Osteoblast (primary cell): Measurements from ENCODE around the gene FAM210A. TPM values are rescaled to one million over a fixed set of nuclear protein-coding genes. Genes with fewer than 3 reads are reported as not detected.
A peak's percentile ranks its signal among the peaks of the same experiment; 100 is the strongest.

Experiments
- DNase-seq: peaks from one replicate; pipeline ENCODE4 v3.0.0; 2011; ENCODE audit warnings: low spot score, mixed read lengths; ENCODE audit not compliant: insufficient read length; ENCODE audit errors: missing footprints
- H2AFZ ChIP-seq: 2 replicates; pipeline ENCODE4 v1.6.0; 2011; ENCODE audit warnings: mild to moderate bottlenecking, low read length
- H3K27ac ChIP-seq: 2 replicates; pipeline ENCODE4 v1.5.1; 2011; ENCODE audit warnings: mild to moderate bottlenecking, low read depth, low read length, moderate library complexity
- H3K27me3 ChIP-seq: 2 replicates; pipeline ENCODE4 v1.6.0; 2012; ENCODE audit warnings: mild to moderate bottlenecking, control low read depth, inconsistent platforms, low read length, moderate library complexity; ENCODE audit not compliant: insufficient read depth
- H3K36me3 ChIP-seq: 2 replicates; pipeline ENCODE4 v1.5.1; 2011; ENCODE audit warnings: mild to moderate bottlenecking, low read length, control low read depth, moderate library complexity; ENCODE audit not compliant: insufficient read depth
- H3K4me1 ChIP-seq: 2 replicates; pipeline ENCODE4 v1.5.1; 2011; ENCODE audit warnings: mild to moderate bottlenecking, low read length, control low read depth, moderate library complexity; ENCODE audit not compliant: insufficient read depth
- H3K4me2 ChIP-seq: 2 replicates; pipeline ENCODE4 v1.6.0; 2011; ENCODE audit warnings: mild to moderate bottlenecking, low read length; ENCODE audit not compliant: insufficient read depth
- H3K4me3 ChIP-seq: fragments of 200-600 bp; sonication (generic); 3 replicates; pipeline ENCODE4 v1.5.1; 2012; ENCODE audit warnings: mild to moderate bottlenecking, low read length, inconsistent platforms; ENCODE audit not compliant: insufficient read depth
- H3K79me2 ChIP-seq: 2 replicates; pipeline ENCODE4 v1.6.0; 2012; ENCODE audit warnings: mild to moderate bottlenecking, low read length, control low read depth, inconsistent platforms; ENCODE audit not compliant: insufficient read depth
- H3K9me3 ChIP-seq: 2 replicates; pipeline ENCODE4 v1.5.1; 2011; ENCODE audit warnings: low read depth, low read length, control low read depth
- H4K20me1 ChIP-seq: 2 replicates; pipeline ENCODE4 v1.6.0; 2012; ENCODE audit warnings: mild to moderate bottlenecking, low read length, control low read depth; ENCODE audit not compliant: insufficient read depth
- CTCF ChIP-seq: IDR thresholded peaks from 2 replicates; pipeline ENCODE4 v1.5.1; 2011; ENCODE audit warnings: mild to moderate bottlenecking, low read depth, low read length, moderate library complexity; ENCODE audit errors: extremely low read depth
- total RNA-seq: library from RNA; depleted of rRNA; stranded (reverse); fragments of >200 nt; gene quantifications from 2 replicates; pipeline ENCODE4 v1.2.3, GENCODE V29; 2012

FAM210A gene
- total RNA-seq, 1 donor = 24.6 TPM

GRCh38 chr18:13629841-13630715 lies 96.3 kb downstream of the FAM210A start:
- H3K4me3 ChIP-seq = no peak overlapping the region
- H3K79me2 ChIP-seq = no peaks in the 10 kb centered on the region
- no peak overlapping the region for H2AFZ ChIP-seq
- H4K20me1 ChIP-seq = no peaks in the 10 kb centered on the region
- peaks cover 4% of the 10 kb centered on the region for H3K27me3 ChIP-seq
- H3K9me3 ChIP-seq = no peaks in the 10 kb centered on the region
- H3K27ac ChIP-seq = no peak overlapping the region
- H3K36me3 ChIP-seq = no peaks in the 10 kb centered on the region
- H3K4me1 ChIP-seq = no peaks in the 10 kb centered on the region
- H3K4me2 ChIP-seq = no peak overlapping the region
- DNase-seq = peak; percentile 97
- peak; percentile 73 for TF ChIP-seq CTCF

- no peak for TF ChIP-seq CTCF
- H3K79me2 ChIP-seq = no peaks in the 10 kb centered on the region
- H4K20me1 ChIP-seq = no peaks in the 10 kb centered on the region
- no peaks in the 10 kb centered on the region for H3K4me1 ChIP-seq
- H3K27me3 ChIP-seq = peaks cover 4% of the 10 kb centered on the region
- no peak overlapping the region for H2AFZ ChIP-seq
- H3K36me3 ChIP-seq = no peaks in the 10 kb centered on the region
- no peak overlapping the region for H3K4me2 ChIP-seq
- no peaks in the 10 kb centered on the region for H3K9me3 ChIP-seq
- DNase-seq = no peak
- no peak overlapping the region for H3K27ac ChIP-seq
- no peak overlapping the region for H3K4me3 ChIP-seq
Measured at GRCh38 chr18:13628211-13628610, 98.1 kb downstream of the FAM210A start.

- Histone ChIP-seq H3K36me3 (no peaks in the 10 kb centered on the region), H3K4me2 (no peak overlapping the region), H3K4me1 (no peaks in the 10 kb centered on the region), H3K4me3 (no peak overlapping the region), H3K27me3 (peaks cover 4% of the 10 kb centered on the region), H3K27ac (no peak overlapping the region), H2AFZ (no peak overlapping the region), H3K9me3 (no peaks in the 10 kb centered on the region), H3K79me2 (no peaks in the 10 kb centered on the region), H4K20me1 (no peaks in the 10 kb centered on the region)
- DNase-seq = peak; percentile 49
- TF ChIP-seq CTCF = no peak
Measured at GRCh38 chr18:13627639-13628038, 98.7 kb downstream of the FAM210A start.

- H3K27me3 ChIP-seq = peaks cover 4% of the 10 kb centered on the region
- TF ChIP-seq CTCF = no peak
- peak; percentile 81 for DNase-seq
- no peaks in the 10 kb centered on the region for H3K36me3 ChIP-seq
- no peaks in the 10 kb centered on the region for H3K4me1 ChIP-seq
- H3K9me3 ChIP-seq = no peaks in the 10 kb centered on the region
- no peak overlapping the region for H2AFZ ChIP-seq
- H3K27ac ChIP-seq = no peak overlapping the region
- no peak overlapping the region for H3K4me3 ChIP-seq
- no peak overlapping the region for H3K4me2 ChIP-seq
- no peaks in the 10 kb centered on the region for H3K79me2 ChIP-seq
- no peaks in the 10 kb centered on the region for H4K20me1 ChIP-seq
Measured at GRCh38 chr18:13626544-13626908, 99.8 kb downstream of the FAM210A start.
